Measurements from ENCODE around the gene CTNND2.
"Not testable (repeated sequence)": the region's sequence is repeated elsewhere in the genome, so short reads cannot be mapped to it uniquely, and the experiment has no call there.

The CTNND2 gene

DNA sequence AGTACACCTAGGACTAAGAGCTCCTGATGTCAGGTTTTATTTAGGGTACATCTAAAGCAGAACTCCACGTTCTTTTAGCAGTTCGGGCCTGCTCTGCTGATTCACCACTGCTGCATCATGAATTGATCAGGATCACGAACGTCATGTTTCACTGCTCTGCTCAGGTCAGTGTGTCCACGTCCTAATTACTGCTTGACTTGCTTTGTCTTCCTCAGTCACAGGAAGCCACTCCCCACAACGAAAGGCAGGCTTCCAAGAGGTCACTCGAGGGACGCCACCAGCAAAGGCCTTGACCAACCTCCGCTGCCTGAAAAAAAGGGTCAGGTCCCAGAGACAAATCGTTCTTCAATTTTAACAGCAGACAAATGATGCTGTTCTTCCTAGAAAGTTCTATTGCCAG, 40.3 kb downstream of the CTNND2 start:
- Histone ChIP-seq H3K4me1 (ENCODE audit: control insufficient read depth, insufficient read depth, low read length) (no peaks in the 10 kb centered on the region), H3K36me3 (ENCODE audit: control insufficient read depth, insufficient read depth, low read length, severe bottlenecking) (no peaks in the 10 kb centered on the region), H3K9me3 (ENCODE audit: control insufficient read depth, low read length) (peaks cover 1% of the 10 kb centered on the region), H3K27me3 (replicated peaks; ENCODE audit: control insufficient read depth, insufficient read depth, low read length) (no peaks in the 10 kb centered on the region), H3K4me3 (ENCODE audit: low read length) (no peak overlapping the region), H3K9ac (ENCODE audit: low read length) (no peak overlapping the region)
- DNase-seq (ENCODE audit: low read depth): no peak

DNA sequence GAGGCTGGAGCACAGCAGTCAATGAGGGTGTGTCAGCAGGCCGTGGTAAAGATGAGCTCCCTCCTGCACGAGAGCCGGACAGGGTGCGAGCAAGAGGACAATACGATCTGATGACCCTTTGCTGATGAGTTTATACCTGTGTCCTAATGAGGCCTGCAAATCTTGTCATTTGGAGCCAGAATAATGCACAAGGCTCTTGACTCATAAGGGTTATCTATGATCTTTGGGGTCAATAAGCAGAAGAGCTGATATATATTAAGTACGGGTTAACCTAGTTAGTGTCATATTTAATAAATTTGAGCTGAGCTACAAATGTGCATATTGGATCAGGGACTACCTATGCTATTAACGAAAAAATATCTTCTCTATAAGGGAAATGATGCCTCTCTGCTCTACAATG, 46.9 kb downstream of the CTNND2 start:
- H3K36me3 ChIP-seq (ENCODE audit: control insufficient read depth, insufficient read depth, low read length, severe bottlenecking): no peaks in the 10 kb centered on the region
- no peak for DNase-seq (ENCODE audit: low read depth)
- no peaks in the 10 kb centered on the region for H3K9me3 ChIP-seq (ENCODE audit: control insufficient read depth, low read length)
- no peak overlapping the region for H3K9ac ChIP-seq (ENCODE audit: low read length)
- H3K4me3 ChIP-seq (ENCODE audit: low read length): no peak overlapping the region
- H3K4me1 ChIP-seq (ENCODE audit: control insufficient read depth, insufficient read depth, low read length): no peaks in the 10 kb centered on the region
- H3K27me3 ChIP-seq (replicated peaks; ENCODE audit: control insufficient read depth, insufficient read depth, low read length): no peaks in the 10 kb centered on the region

DNA sequence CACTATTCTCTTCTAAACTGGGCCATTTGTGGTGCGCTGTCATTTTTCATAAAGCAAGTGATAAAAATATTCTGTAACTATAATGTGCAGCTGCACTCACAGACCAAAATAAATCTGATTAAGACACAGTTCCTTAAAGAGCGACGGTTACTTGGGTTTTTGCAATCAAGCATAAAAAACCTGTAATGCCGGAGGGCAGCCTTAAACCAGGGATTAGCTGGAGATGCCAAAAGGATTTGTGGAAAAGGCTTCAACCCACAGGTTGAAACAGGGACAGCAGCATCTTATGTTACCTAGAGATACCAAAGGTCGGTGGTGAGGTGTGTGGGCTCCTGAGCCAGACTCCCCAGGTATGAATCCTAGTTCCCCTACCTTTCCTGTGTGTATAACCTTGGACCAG, 49.3 kb downstream of the CTNND2 start:
- no peak overlapping the region for H3K4me3 ChIP-seq (ENCODE audit: low read length)
- no peak for DNase-seq (ENCODE audit: low read depth)

DNA sequence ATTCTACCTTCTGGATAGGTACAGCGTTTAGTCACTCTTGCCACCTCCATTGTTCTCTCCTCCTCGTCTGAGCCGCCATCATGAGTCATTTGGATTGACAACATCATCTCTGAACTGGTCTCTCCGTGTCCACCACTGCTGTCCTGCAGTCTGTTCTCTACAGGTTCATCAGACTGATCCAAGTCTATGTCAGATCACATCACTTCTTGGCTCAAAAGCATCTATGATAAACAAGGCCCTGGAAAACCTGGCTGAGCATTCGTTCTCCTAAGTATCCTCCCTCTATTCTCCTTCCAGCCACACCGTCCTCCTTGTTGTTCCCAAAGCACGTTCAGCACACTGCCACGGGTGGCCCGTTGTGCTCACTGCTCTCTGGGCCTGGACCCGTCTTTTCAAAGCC, 50.5 kb downstream of the CTNND2 start:
- Histone ChIP-seq H3K9ac (ENCODE audit: low read length) (no peak overlapping the region), H3K27me3 (replicated peaks; ENCODE audit: control insufficient read depth, insufficient read depth, low read length) (no peaks in the 10 kb centered on the region), H3K36me3 (ENCODE audit: control insufficient read depth, insufficient read depth, low read length, severe bottlenecking) (no peaks in the 10 kb centered on the region), H3K9me3 (ENCODE audit: control insufficient read depth, low read length) (no peaks in the 10 kb centered on the region), H3K4me3 (ENCODE audit: low read length) (no peak overlapping the region), H3K4me1 (ENCODE audit: control insufficient read depth, insufficient read depth, low read length) (no peaks in the 10 kb centered on the region)
- no peak for DNase-seq (ENCODE audit: low read depth)

More for the DNA sequence above, 49.3 kb downstream of the CTNND2 start:
- Histone ChIP-seq H3K4me1 (ENCODE audit: control insufficient read depth, insufficient read depth, low read length) (no peaks in the 10 kb centered on the region), H3K9me3 (ENCODE audit: control insufficient read depth, low read length) (no peaks in the 10 kb centered on the region), H3K36me3 (ENCODE audit: control insufficient read depth, insufficient read depth, low read length, severe bottlenecking) (no peaks in the 10 kb centered on the region), H3K9ac (ENCODE audit: low read length) (no peak overlapping the region), H3K27me3 (replicated peaks; ENCODE audit: control insufficient read depth, insufficient read depth, low read length) (no peaks in the 10 kb centered on the region)

DNA sequence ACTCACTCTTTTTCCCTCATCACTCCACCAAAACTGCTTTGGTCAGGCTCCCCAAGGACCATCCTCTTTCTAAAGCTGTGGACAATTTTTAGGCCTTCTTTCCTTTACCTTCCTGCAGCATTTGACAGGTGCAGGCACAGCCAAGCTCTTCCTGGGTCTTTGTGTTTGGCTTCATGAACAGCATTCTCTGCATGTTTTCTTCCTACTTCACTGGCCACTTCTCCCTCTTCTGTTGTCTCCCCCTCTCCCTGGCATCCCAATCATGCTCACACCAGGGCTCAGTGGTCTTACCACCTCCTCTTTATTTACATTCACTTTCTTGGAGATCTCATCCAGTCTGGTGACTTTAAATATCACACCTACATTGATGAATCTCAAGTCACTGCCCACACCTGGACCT, 51.1 kb downstream of the CTNND2 start:
- H3K36me3 ChIP-seq (ENCODE audit: control insufficient read depth, insufficient read depth, low read length, severe bottlenecking): no peaks in the 10 kb centered on the region
- DNase-seq (ENCODE audit: low read depth): no peak
- no peaks in the 10 kb centered on the region for H3K9me3 ChIP-seq (ENCODE audit: control insufficient read depth, low read length)
- no peaks in the 10 kb centered on the region for H3K27me3 ChIP-seq (replicated peaks; ENCODE audit: control insufficient read depth, insufficient read depth, low read length)
- no peak overlapping the region for H3K4me3 ChIP-seq (ENCODE audit: low read length)
- H3K4me1 ChIP-seq (ENCODE audit: control insufficient read depth, insufficient read depth, low read length): no peaks in the 10 kb centered on the region
- no peak overlapping the region for H3K9ac ChIP-seq (ENCODE audit: low read length)

DNA sequence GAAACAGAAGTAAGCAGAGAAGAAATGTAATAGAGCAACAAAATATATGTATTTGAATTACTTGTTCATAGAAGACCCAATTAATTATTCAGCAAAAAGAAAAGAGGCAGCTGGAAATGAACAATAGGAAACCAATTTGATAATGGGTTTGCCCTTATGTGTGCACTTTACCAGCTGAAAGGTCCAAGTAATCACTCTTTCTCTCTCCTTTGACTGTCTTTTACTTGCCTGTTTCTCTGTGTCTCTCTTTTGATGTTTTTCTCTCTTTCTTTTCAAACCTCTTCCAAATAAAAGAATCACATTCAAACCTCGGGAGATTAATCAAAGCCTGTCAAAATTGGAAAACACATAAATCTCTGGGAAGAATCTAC, 51.5 kb downstream of the CTNND2 start:
- DNase-seq (ENCODE audit: low read depth): no peak
- Histone ChIP-seq H3K4me3 (ENCODE audit: low read length) (no peak overlapping the region), H3K9me3 (ENCODE audit: control insufficient read depth, low read length) (no peaks in the 10 kb centered on the region), H3K4me1 (ENCODE audit: control insufficient read depth, insufficient read depth, low read length) (no peaks in the 10 kb centered on the region), H3K27me3 (replicated peaks; ENCODE audit: control insufficient read depth, insufficient read depth, low read length) (no peaks in the 10 kb centered on the region), H3K9ac (ENCODE audit: low read length) (no peak overlapping the region), H3K36me3 (ENCODE audit: control insufficient read depth, insufficient read depth, low read length, severe bottlenecking) (no peaks in the 10 kb centered on the region)

DNA sequence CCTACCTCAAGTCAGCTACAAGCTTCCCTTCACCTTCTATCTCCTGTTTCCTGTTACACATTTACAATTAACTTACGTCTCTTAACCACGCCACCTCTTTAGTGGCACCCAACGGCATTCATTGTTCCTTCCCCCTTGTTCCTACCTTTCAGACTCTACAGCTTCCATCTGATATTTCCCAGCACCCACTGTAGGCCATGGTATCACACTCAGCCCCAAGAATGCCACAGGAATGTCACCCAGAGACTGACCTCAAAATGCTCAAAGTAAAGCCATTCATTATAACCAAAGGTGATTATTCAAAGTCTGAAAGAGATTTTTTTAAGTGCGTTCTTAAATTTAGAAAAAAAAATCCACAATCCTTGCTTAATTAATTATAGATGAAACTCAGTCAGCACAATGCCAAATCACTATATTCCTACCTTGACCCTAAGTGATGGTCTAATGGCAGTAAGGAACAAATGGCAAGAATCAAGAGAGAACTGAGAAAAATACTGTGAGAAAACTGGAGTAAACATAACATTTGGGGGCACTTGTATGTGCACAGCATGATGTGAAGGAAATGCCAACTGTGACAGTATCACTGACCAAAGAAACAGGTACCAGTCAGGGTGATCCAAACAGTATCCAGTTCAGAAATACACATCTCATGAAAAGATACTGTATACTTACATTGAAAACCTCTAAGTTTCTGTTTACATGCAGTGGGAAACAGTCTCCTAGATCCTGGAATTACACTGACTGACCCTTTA, 52.1 kb downstream of the CTNND2 start:
- Histone ChIP-seq H3K4me1 (ENCODE audit: control insufficient read depth, insufficient read depth, low read length) (no peaks in the 10 kb centered on the region), H3K36me3 (ENCODE audit: control insufficient read depth, insufficient read depth, low read length, severe bottlenecking) (no peaks in the 10 kb centered on the region), H3K9ac (ENCODE audit: low read length) (no peak overlapping the region), H3K9me3 (ENCODE audit: control insufficient read depth, low read length) (no peaks in the 10 kb centered on the region), H3K27me3 (replicated peaks; ENCODE audit: control insufficient read depth, insufficient read depth, low read length) (no peaks in the 10 kb centered on the region), H3K4me3 (ENCODE audit: low read length) (no peak overlapping the region)
- no peak for DNase-seq (ENCODE audit: low read depth)

DNA sequence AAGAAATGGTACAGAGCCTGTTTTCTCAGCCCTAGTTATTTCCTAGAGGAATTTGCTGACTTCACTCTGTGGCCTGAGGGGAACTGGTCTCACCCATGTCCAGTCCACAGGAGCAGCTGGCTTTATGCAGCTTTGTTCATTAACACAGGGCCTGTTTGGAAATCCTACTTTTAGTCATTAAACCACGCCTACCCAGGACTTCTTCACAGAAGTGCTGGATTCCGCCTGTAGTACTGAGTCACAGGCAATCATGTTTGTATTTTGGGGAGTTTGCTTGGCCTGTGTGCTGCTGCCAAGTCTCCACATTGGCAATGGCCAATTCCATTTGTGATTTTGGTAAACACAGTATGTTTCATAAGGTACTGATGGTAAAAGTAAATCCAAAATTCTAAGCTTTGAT, 52.8 kb downstream of the CTNND2 start:
- Histone ChIP-seq H3K4me1 (ENCODE audit: control insufficient read depth, insufficient read depth, low read length) (no peaks in the 10 kb centered on the region), H3K9me3 (ENCODE audit: control insufficient read depth, low read length) (no peaks in the 10 kb centered on the region), H3K36me3 (ENCODE audit: control insufficient read depth, insufficient read depth, low read length, severe bottlenecking) (no peaks in the 10 kb centered on the region), H3K27me3 (replicated peaks; ENCODE audit: control insufficient read depth, insufficient read depth, low read length) (no peaks in the 10 kb centered on the region), H3K4me3 (ENCODE audit: low read length) (no peak overlapping the region), H3K9ac (ENCODE audit: low read length) (no peak overlapping the region)
- no peak for DNase-seq (ENCODE audit: low read depth)

DNA sequence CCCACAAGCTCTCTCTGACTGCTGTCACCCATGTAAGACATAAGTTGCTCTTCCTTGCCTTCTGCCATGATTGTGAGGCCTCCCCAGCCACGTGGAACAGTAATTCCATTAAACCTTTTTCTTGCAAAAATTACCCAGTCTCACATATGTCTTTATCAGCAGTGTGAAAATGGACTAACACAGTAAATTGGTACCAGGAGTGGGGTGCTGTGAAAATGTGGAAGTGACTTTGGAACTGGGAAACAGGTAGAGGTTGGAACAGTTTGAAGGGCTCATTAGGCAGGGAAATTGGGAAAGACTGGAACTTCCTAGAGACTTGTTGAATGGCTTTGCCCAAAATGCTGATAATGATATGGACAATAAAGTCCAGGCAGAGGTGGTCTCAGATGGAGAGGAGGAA, 75.7 kb downstream of the CTNND2 start:
- not testable (repeated sequence) for DNase-seq (ENCODE audit: low read depth); H3K36me3 ChIP-seq (ENCODE audit: control insufficient read depth, insufficient read depth, low read length, severe bottlenecking); H3K4me3 ChIP-seq (ENCODE audit: low read length); H3K9ac ChIP-seq (ENCODE audit: low read length); H3K27me3 ChIP-seq (replicated peaks; ENCODE audit: control insufficient read depth, insufficient read depth, low read length); H3K4me1 ChIP-seq (ENCODE audit: control insufficient read depth, insufficient read depth, low read length)
- peaks cover 24% of the 10 kb centered on the region for H3K9me3 ChIP-seq (ENCODE audit: control insufficient read depth, low read length)

DNA sequence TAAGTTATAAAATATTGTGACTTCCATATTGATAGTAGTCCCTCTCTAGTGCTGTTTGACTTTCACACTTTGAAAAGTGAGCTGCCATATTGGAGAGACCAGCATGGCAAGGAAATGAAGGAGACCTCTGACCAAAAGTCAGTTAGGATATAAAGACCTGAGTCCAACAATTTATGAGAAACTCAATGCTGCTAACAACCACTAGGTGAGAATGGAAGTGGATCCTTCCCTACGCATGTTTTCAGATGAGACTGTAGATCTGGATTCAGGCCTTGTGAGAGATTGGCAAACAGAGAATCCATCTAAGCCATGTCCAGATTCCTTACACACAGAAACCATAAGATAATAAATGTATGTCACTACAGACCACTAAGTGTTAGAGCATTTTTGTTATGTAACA, 81.6 kb downstream of the CTNND2 start:
- no peaks in the 10 kb centered on the region for H3K4me1 ChIP-seq (ENCODE audit: control insufficient read depth, insufficient read depth, low read length)
- H3K36me3 ChIP-seq (ENCODE audit: control insufficient read depth, insufficient read depth, low read length, severe bottlenecking): no peaks in the 10 kb centered on the region
- no peak for DNase-seq (ENCODE audit: low read depth)
- no peaks in the 10 kb centered on the region for H3K27me3 ChIP-seq (replicated peaks; ENCODE audit: control insufficient read depth, insufficient read depth, low read length)
- no peak overlapping the region for H3K4me3 ChIP-seq (ENCODE audit: low read length)
- no peak overlapping the region for H3K9ac ChIP-seq (ENCODE audit: low read length)
- peaks cover 8% of the 10 kb centered on the region for H3K9me3 ChIP-seq (ENCODE audit: control insufficient read depth, low read length)

DNA sequence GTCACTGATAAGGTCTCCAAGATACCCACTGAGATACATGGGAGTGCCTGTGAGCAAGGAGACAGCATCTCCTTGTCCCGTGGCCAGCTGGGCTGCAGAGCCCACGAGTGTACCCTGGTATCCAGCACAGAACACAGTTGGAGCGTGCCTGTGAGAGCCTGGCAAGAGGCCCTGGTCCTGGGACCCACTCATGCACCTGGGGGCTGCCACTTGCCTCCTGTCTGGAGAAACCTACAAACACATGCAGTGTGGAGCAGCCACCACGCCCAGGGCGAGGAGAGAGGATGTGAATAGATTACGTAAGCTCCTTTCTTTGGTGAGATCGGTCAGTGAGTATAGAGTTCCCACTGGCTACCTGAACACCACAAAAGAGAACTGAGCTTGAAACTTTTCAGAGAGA, 88.3 kb downstream of the CTNND2 start:
- Histone ChIP-seq H3K4me1 (ENCODE audit: control insufficient read depth, insufficient read depth, low read length) (no peaks in the 10 kb centered on the region), H3K36me3 (ENCODE audit: control insufficient read depth, insufficient read depth, low read length, severe bottlenecking) (no peaks in the 10 kb centered on the region), H3K9me3 (ENCODE audit: control insufficient read depth, low read length) (no peaks in the 10 kb centered on the region), H3K4me3 (ENCODE audit: low read length) (no peak overlapping the region), H3K9ac (ENCODE audit: low read length) (no peak overlapping the region), H3K27me3 (replicated peaks; ENCODE audit: control insufficient read depth, insufficient read depth, low read length) (no peaks in the 10 kb centered on the region)
- no peak for DNase-seq (ENCODE audit: low read depth)

DNA sequence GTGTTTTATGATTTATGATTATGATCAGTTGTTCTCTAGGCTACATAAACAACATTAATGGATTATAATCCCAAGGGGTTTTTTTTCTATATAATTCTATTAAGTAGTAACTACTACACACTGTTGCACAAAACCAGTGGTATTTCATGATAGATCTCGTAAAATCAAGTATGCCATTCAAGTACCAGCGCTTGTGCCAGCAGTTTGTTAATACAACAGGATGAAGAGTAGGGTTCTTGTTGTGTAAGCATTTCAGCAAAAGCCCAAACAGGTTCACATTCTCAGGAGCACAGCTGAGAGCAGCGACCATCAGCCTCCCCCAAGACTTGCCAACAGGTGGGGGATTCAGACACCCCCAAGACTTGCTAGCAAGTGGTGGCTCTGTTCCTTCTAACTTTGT, 88.8 kb downstream of the CTNND2 start:
- H3K9me3 ChIP-seq (ENCODE audit: control insufficient read depth, low read length): no peaks in the 10 kb centered on the region
- H3K9ac ChIP-seq (ENCODE audit: low read length): no peak overlapping the region
- DNase-seq (ENCODE audit: low read depth): no peak
- no peaks in the 10 kb centered on the region for H3K36me3 ChIP-seq (ENCODE audit: control insufficient read depth, insufficient read depth, low read length, severe bottlenecking)
- no peak overlapping the region for H3K4me3 ChIP-seq (ENCODE audit: low read length)
- H3K27me3 ChIP-seq (replicated peaks; ENCODE audit: control insufficient read depth, insufficient read depth, low read length): no peaks in the 10 kb centered on the region
- no peaks in the 10 kb centered on the region for H3K4me1 ChIP-seq (ENCODE audit: control insufficient read depth, insufficient read depth, low read length)
